GM18520 (cell line): Measurements from ENCODE around the gene C2CD4B.

Source experiments
- ATAC-seq: cut with Tn5 transposase; IDR thresholded peaks from one replicate; pipeline ENCODE4 v1.9.1; 2021; ENCODE audit not compliant: unreplicated experiment

C2CD4B gene

GRCh38 chr15:62165104-62165792, at the start of gene C2CD4B:
C2CD4B (minus strand) TSS chr15:62165285; CDS start chr15:62164984, 301 bp downstream.
- ATAC-seq = no peak

- ATAC-seq = no peak
Measured at GRCh38 chr15:62212741-62213140, 47.7 kb upstream of the C2CD4B start.

- no peak for ATAC-seq
Measured at GRCh38 chr15:62211348-62211747, 46.3 kb upstream of the C2CD4B start.

GRCh38 chr15:62209821-62210220, 44.7 kb upstream of the C2CD4B start:
- ATAC-seq = no peak

- no peak for ATAC-seq
Measured at GRCh38 chr15:62209322-62209721, 44.2 kb upstream of the C2CD4B start.

GRCh38 chr15:62208884-62209283, 43.8 kb upstream of the C2CD4B start:
- ATAC-seq = no peak

- ATAC-seq = no peak
Measured at GRCh38 chr15:62208367-62208766, 43.3 kb upstream of the C2CD4B start.

- ATAC-seq = no peak
Measured at GRCh38 chr15:62190675-62191074, 25.6 kb upstream of the C2CD4B start.

GRCh38 chr15:62190274-62190673, 25.2 kb upstream of the C2CD4B start:
- no peak for ATAC-seq

- ATAC-seq = no peak
Measured at GRCh38 chr15:62188744-62189143, 23.7 kb upstream of the C2CD4B start.

GRCh38 chr15:62187910-62188309, 22.8 kb upstream of the C2CD4B start:
- no peak for ATAC-seq

- no peak for ATAC-seq
Measured at GRCh38 chr15:62187425-62187824, 22.3 kb upstream of the C2CD4B start.

- no peak for ATAC-seq
Measured at GRCh38 chr15:62186578-62186977, 21.5 kb upstream of the C2CD4B start.

GRCh38 chr15:62183130-62183529, 18.0 kb upstream of the C2CD4B start:
- no peak for ATAC-seq

- ATAC-seq = no peak
Measured at GRCh38 chr15:62173215-62173614, 8.1 kb upstream of the C2CD4B start.

- no peak for ATAC-seq
Measured at GRCh38 chr15:62171882-62172281, 6.8 kb upstream of the C2CD4B start.

- no peak for ATAC-seq
Measured at GRCh38 chr15:62165793-62166375, 799 bp upstream of the C2CD4B start.

GRCh38 chr15:62164396-62165103, 535 bp downstream of the C2CD4B start:
- no peak for ATAC-seq

- ATAC-seq = no peak
Measured at GRCh38 chr15:62164014-62164395, 1.1 kb downstream of the C2CD4B start.

GRCh38 chr15:62163397-62164013, 1.6 kb downstream of the C2CD4B start:
- ATAC-seq = no peak

- no peak for ATAC-seq
Measured at GRCh38 chr15:62153228-62153627, 11.9 kb downstream of the C2CD4B start.

- ATAC-seq = no peak
Measured at GRCh38 chr15:62150445-62150844, 14.6 kb downstream of the C2CD4B start.
